Measurements from ENCODE around the gene ADARB2. TPM values are rescaled to one million over a fixed set of nuclear protein-coding genes. Genes with fewer than 3 reads are reported as not detected.
"Not testable (repeated sequence)": the region's sequence is repeated elsewhere in the genome, so short reads cannot be mapped to it uniquely, and the experiment has no call there.

ADARB2 gene
- total RNA-seq, 1 experiment from 2014 or later = not detected

- no peak for DNase-seq (ENCODE audit: low spot score)
- in situ Hi-C loops (cut with HindIII; ENCODE audit: low sequenced_read_pairs) = no loop called here
Measured at GRCh38 chr10:1468811-1469210, 268.5 kb downstream of the ADARB2 start.

GRCh38 chr10:1467334-1468076 lies 269.8 kb downstream of the ADARB2 start:
- DNase-seq (ENCODE audit: low spot score) = no peak
- in situ Hi-C loops (cut with HindIII; ENCODE audit: low sequenced_read_pairs) = no loop called here

- in situ Hi-C loops (cut with HindIII; ENCODE audit: low sequenced_read_pairs) = no loop called here
- no peak for DNase-seq (ENCODE audit: low spot score)
Measured at GRCh38 chr10:1465993-1466764, 271.1 kb downstream of the ADARB2 start.

GRCh38 chr10:1465418-1465911 lies 271.9 kb downstream of the ADARB2 start:
- in situ Hi-C loops (cut with HindIII; ENCODE audit: low sequenced_read_pairs) = no loop called here
- DNase-seq (ENCODE audit: low spot score) = no peak

GRCh38 chr10:1464881-1465417 lies 272.4 kb downstream of the ADARB2 start:
- no peak for DNase-seq (ENCODE audit: low spot score)
- in situ Hi-C loops (cut with HindIII; ENCODE audit: low sequenced_read_pairs) = no loop called here

GRCh38 chr10:1463971-1464370 lies 273.4 kb downstream of the ADARB2 start:
- in situ Hi-C loops (cut with HindIII; ENCODE audit: low sequenced_read_pairs); DNase-seq (ENCODE audit: low spot score): not testable (repeated sequence)

- in situ Hi-C loops (cut with HindIII; ENCODE audit: low sequenced_read_pairs) = no loop called here
- DNase-seq (ENCODE audit: low spot score) = no peak
Measured at GRCh38 chr10:1462994-1463633, 274.2 kb downstream of the ADARB2 start.

- no peak for DNase-seq (ENCODE audit: low spot score)
- in situ Hi-C loops (cut with HindIII; ENCODE audit: low sequenced_read_pairs) = no loop called here
Measured at GRCh38 chr10:1462521-1462920, 274.8 kb downstream of the ADARB2 start.

- no peak for DNase-seq (ENCODE audit: low spot score)
- in situ Hi-C loops (cut with HindIII; ENCODE audit: low sequenced_read_pairs) = no loop called here
Measured at GRCh38 chr10:1462032-1462431, 275.3 kb downstream of the ADARB2 start.

GRCh38 chr10:1461016-1461415 lies 276.3 kb downstream of the ADARB2 start:
- in situ Hi-C loops (cut with HindIII; ENCODE audit: low sequenced_read_pairs) = no loop called here
- no peak for DNase-seq (ENCODE audit: low spot score)

GRCh38 chr10:1459664-1460063 lies 277.7 kb downstream of the ADARB2 start:
- DNase-seq (ENCODE audit: low spot score); in situ Hi-C loops (cut with HindIII; ENCODE audit: low sequenced_read_pairs): not testable (repeated sequence)

- in situ Hi-C loops (cut with HindIII; ENCODE audit: low sequenced_read_pairs) = no loop called here
- DNase-seq (ENCODE audit: low spot score) = no peak
Measured at GRCh38 chr10:1454951-1455350, 282.4 kb downstream of the ADARB2 start.

GRCh38 chr10:1454428-1454827 lies 282.9 kb downstream of the ADARB2 start:
- no peak for DNase-seq (ENCODE audit: low spot score)

GRCh38 chr10:1452777-1453176 lies 284.5 kb downstream of the ADARB2 start:
- in situ Hi-C loops (cut with HindIII; ENCODE audit: low sequenced_read_pairs) = no loop called here
- no peak for DNase-seq (ENCODE audit: low spot score)

More at GRCh38 chr10:1454428-1454827, 282.9 kb downstream of the ADARB2 start:
- in situ Hi-C loops (cut with HindIII; ENCODE audit: low sequenced_read_pairs) = no loop called here

GRCh38 chr10:1451941-1452340 lies 285.4 kb downstream of the ADARB2 start:
- no peak for DNase-seq (ENCODE audit: low spot score)
- in situ Hi-C loops (cut with HindIII; ENCODE audit: low sequenced_read_pairs) = no loop called here

GRCh38 chr10:1451362-1451888 lies 285.9 kb downstream of the ADARB2 start:
- in situ Hi-C loops (cut with HindIII; ENCODE audit: low sequenced_read_pairs) = no loop called here
- no peak for DNase-seq (ENCODE audit: low spot score)

- no peak for DNase-seq (ENCODE audit: low spot score)
- in situ Hi-C loops (cut with HindIII; ENCODE audit: low sequenced_read_pairs) = no loop called here
Measured at GRCh38 chr10:1449572-1450205, 287.6 kb downstream of the ADARB2 start.

- DNase-seq (ENCODE audit: low spot score) = no peak
- in situ Hi-C loops (cut with HindIII; ENCODE audit: low sequenced_read_pairs) = no loop called here
Measured at GRCh38 chr10:1449021-1449420, 288.3 kb downstream of the ADARB2 start.
